ENCODE results near the gene RASAL2.
A peak's percentile ranks its signal among the peaks of the same experiment; 100 is the strongest.

The RASAL2 gene

GRCh38 chr1:178337091-178337706 lies 243.3 kb downstream of the RASAL2 start:
- in situ Hi-C loops (cut with HindIII; ENCODE audit: low sequenced_read_pairs): no loop called here
- H3K4me3 ChIP-seq (ENCODE audit: low read depth, low read length): no peak overlapping the region
- no peak for TF ChIP-seq CTCF (IDR thresholded peaks at IDR 0.05; ENCODE audit: low read depth, low read length)
- DNase-seq (ENCODE audit: low read depth, low spot score): no peak

GRCh38 chr1:178339834-178340233 lies 245.9 kb downstream of the RASAL2 start:
- TF ChIP-seq CTCF (IDR thresholded peaks at IDR 0.05; ENCODE audit: low read depth, low read length): no peak
- in situ Hi-C loops (cut with HindIII; ENCODE audit: low sequenced_read_pairs): no loop called here
- no peak overlapping the region for H3K4me3 ChIP-seq (ENCODE audit: low read depth, low read length)
- DNase-seq (ENCODE audit: low read depth, low spot score): no peak

- TF ChIP-seq CTCF (IDR thresholded peaks at IDR 0.05; ENCODE audit: low read depth, low read length): no peak
- peak; percentile 65 for DNase-seq (ENCODE audit: low read depth, low spot score)
- in situ Hi-C loops (cut with HindIII; ENCODE audit: low sequenced_read_pairs): no loop called here
- peak overlapping the region; percentile 18 for H3K4me3 ChIP-seq (ENCODE audit: low read depth, low read length)
Observed at GRCh38 chr1:178341261-178341956, 247.5 kb downstream of the RASAL2 start.

- TF ChIP-seq CTCF (IDR thresholded peaks at IDR 0.05; ENCODE audit: low read depth, low read length): no peak
- in situ Hi-C loops (cut with HindIII; ENCODE audit: low sequenced_read_pairs): no loop called here
- DNase-seq (ENCODE audit: low read depth, low spot score): no peak
- no peak overlapping the region for H3K4me3 ChIP-seq (ENCODE audit: low read depth, low read length)
Observed at GRCh38 chr1:178342745-178343144, 248.8 kb downstream of the RASAL2 start.

GRCh38 chr1:178344513-178345091 lies 250.7 kb downstream of the RASAL2 start:
- in situ Hi-C loops (cut with HindIII; ENCODE audit: low sequenced_read_pairs): no loop called here
- DNase-seq (ENCODE audit: low read depth, low spot score): peak; percentile 81
- H3K4me3 ChIP-seq (ENCODE audit: low read depth, low read length): no peak overlapping the region
- TF ChIP-seq CTCF (IDR thresholded peaks at IDR 0.05; ENCODE audit: low read depth, low read length): peak; percentile 60

- no peak for TF ChIP-seq CTCF (IDR thresholded peaks at IDR 0.05; ENCODE audit: low read depth, low read length)
- in situ Hi-C loops (cut with HindIII; ENCODE audit: low sequenced_read_pairs): no loop called here
Observed at GRCh38 chr1:178345238-178345637, 251.3 kb downstream of the RASAL2 start.

More at GRCh38 chr1:178345238-178345637, 251.3 kb downstream of the RASAL2 start:
- DNase-seq (ENCODE audit: low read depth, low spot score): no peak
- H3K4me3 ChIP-seq (ENCODE audit: low read depth, low read length): no peak overlapping the region

All from astrocyte of the spinal cord (primary cell).